Neuronal stem cell (in vitro differentiated cells): ENCODE results near the gene RGS14.

Source experiments
- DNase-seq: peaks from one replicate; pipeline ENCODE4 v3.0.0-alpha.2; 2013; ENCODE audit warnings: low spot score
- H2AFZ ChIP-seq: one replicate; pipeline ENCODE4 v1.6.1; 2013; ENCODE audit warnings: mild to moderate bottlenecking, low read length, inconsistent platforms
- H2AK5ac ChIP-seq: 2 replicates; pipeline ENCODE4 v1.6.1; 2013; ENCODE audit warnings: low read depth, mild to moderate bottlenecking, inconsistent platforms, low read length, moderate library complexity, mixed read lengths
- H2BK120ac ChIP-seq: 2 replicates; pipeline ENCODE4 v1.6.1; 2013; ENCODE audit warnings: low read depth, mild to moderate bottlenecking, inconsistent platforms, low read length, moderate library complexity, mixed read lengths
- H2BK12ac ChIP-seq: one replicate; pipeline ENCODE4 v1.6.1; 2013; ENCODE audit warnings: low read length, inconsistent platforms
- H2BK15ac ChIP-seq: 2 replicates; pipeline ENCODE4 v1.6.1; 2013; ENCODE audit warnings: mild to moderate bottlenecking, low read length, inconsistent platforms, mixed read lengths
- H2BK5ac ChIP-seq: one replicate; pipeline ENCODE4 v1.6.1; 2013; ENCODE audit warnings: inconsistent platforms, mild to moderate bottlenecking, low read length, moderate library complexity
- H3K14ac ChIP-seq: one replicate; pipeline ENCODE4 v1.6.1; 2013; ENCODE audit warnings: low read length, inconsistent platforms
- H3K18ac ChIP-seq: 2 replicates; pipeline ENCODE4 v1.6.1; 2013; ENCODE audit warnings: low read length, inconsistent platforms
- H3K23ac ChIP-seq: 2 replicates; pipeline ENCODE4 v1.6.1; 2013; ENCODE audit warnings: low read depth, mild to moderate bottlenecking, mixed read lengths, low read length, inconsistent platforms; ENCODE audit not compliant: poor library complexity
- H3K27ac ChIP-seq: replicated peaks from 3 replicates; pipeline ENCODE4 v1.5.1; 2013; ENCODE audit warnings: low read length, inconsistent platforms
- H3K27me3 ChIP-seq, 3 experiments: 2 replicates each; pipeline ENCODE4 v1.6.1; 2013; ENCODE audit warnings: low read length in 3 of 3, mild to moderate bottlenecking in 2 of 3, inconsistent platforms in 1 of 3, low read depth in 1 of 3, mixed read lengths in 1 of 3, moderate library complexity in 1 of 3; ENCODE audit not compliant: control insufficient read depth in 3 of 3, insufficient read depth in 3 of 3
- H3K36me3 ChIP-seq, 2 donors: replicated peaks in 1 of 2; 2 replicates each; pipeline ENCODE4 v1.6.1; 2013; ENCODE audit warnings: low read length in 2 of 2; ENCODE audit not compliant: control insufficient read depth in 2 of 2, insufficient read depth in 2 of 2
- H3K4ac ChIP-seq: 2 replicates; pipeline ENCODE4 v1.6.1; 2013; ENCODE audit warnings: inconsistent platforms, mild to moderate bottlenecking, low read length, moderate library complexity
- H3K4me1 ChIP-seq, 2 donors: 1 replicate in 1 of 2; 2 replicates in 1 of 2; pipeline ENCODE4 v1.6.1; 2013; ENCODE audit warnings: low read length in 2 of 2, low read depth in 1 of 2; ENCODE audit not compliant: control insufficient read depth in 2 of 2, insufficient read depth in 1 of 2
- H3K4me2 ChIP-seq: one replicate; pipeline ENCODE4 v1.6.1; 2013; ENCODE audit warnings: mild to moderate bottlenecking, low read length, inconsistent platforms; ENCODE audit not compliant: insufficient read depth, poor library complexity, severe bottlenecking
- H3K4me3 ChIP-seq, 2 donors: 2 replicates each; pipeline ENCODE4 v1.5.1; 2013; ENCODE audit warnings: low read length in 2 of 2, mild to moderate bottlenecking in 2 of 2, inconsistent platforms in 1 of 2, moderate library complexity in 1 of 2
- H3K79me1 ChIP-seq: one replicate; pipeline ENCODE4 v1.6.1; 2013; ENCODE audit warnings: low read depth, mild to moderate bottlenecking, inconsistent platforms, low read length, moderate library complexity
- H3K9ac ChIP-seq: one replicate; pipeline ENCODE4 v1.6.1; 2013; ENCODE audit warnings: mild to moderate bottlenecking, low read depth, low read length, inconsistent platforms; ENCODE audit not compliant: poor library complexity
- H3K9me3 ChIP-seq, 2 donors: replicated peaks in 1 of 2; 2 replicates each; pipeline versions ENCODE3 to v1.6.1; 2013; ENCODE audit warnings: low read length in 2 of 2, mild to moderate bottlenecking in 2 of 2, inconsistent platforms in 1 of 2, low read depth in 1 of 2, mixed read lengths in 1 of 2, moderate library complexity in 1 of 2; ENCODE audit not compliant: control insufficient read depth in 2 of 2, insufficient read depth in 1 of 2
- H4K8ac ChIP-seq: one replicate; pipeline ENCODE4 v1.6.1; 2013; ENCODE audit warnings: low read depth, mild to moderate bottlenecking, inconsistent platforms, low read length, moderate library complexity
- H4K91ac ChIP-seq: one replicate; pipeline ENCODE4 v1.6.1; 2013; ENCODE audit warnings: low read length, low read depth, mild to moderate bottlenecking, inconsistent platforms; ENCODE audit not compliant: poor library complexity
- WGBS, 2 donors: extraction: QIAGEN DNeasy Blood & Tissue Kit; methylation state at CpG; one replicate each; pipeline ENCODE4 v1.1.7; 2013; ENCODE audit warnings: missing lambda C conversion rate in 2 of 2, mixed read lengths in 1 of 2; ENCODE audit not compliant: insufficient read length in 2 of 2, insufficient replicate concordance in 1 of 2; ENCODE audit errors: extremely low coverage in 2 of 2; 5-methylcytosine and 5-hydroxymethylcytosine counted together

Gene RGS14

GRCh38 chr5:177320879-177321278 is 36.8 kb upstream of the RGS14 start:
- Histone ChIP-seq H3K4me2 (no peak overlapping the region), H3K79me1 (no peaks in the 10 kb centered on the region), H2BK5ac (no peak overlapping the region), H3K18ac (no peak overlapping the region), H2BK15ac (no peak overlapping the region), H2AFZ (no peak overlapping the region), H3K27ac (no peak overlapping the region), H3K23ac (no peak overlapping the region), H3K14ac (no peak overlapping the region), H3K27me3 (no peaks in the 10 kb centered on the region), H2AK5ac (no peak overlapping the region), H3K9me3 (peaks cover 0 to 9% of the 10 kb centered on the region in 2 donors), H2BK12ac (no peak overlapping the region), H3K36me3 (peaks cover 0 to 2% of the 10 kb centered on the region in 2 donors), H4K8ac (no peak overlapping the region), H2BK120ac (no peak overlapping the region), H4K91ac (no peak overlapping the region), H3K4ac (no peak overlapping the region), H3K4me3 (no peak overlapping the region), H3K9ac (no peak overlapping the region), H3K4me1 (peaks cover 0 to 2% of the 10 kb centered on the region in 2 donors)
- no peak for DNase-seq
- no CpG with 5 or more reads among the region's 7 CpGs for WGBS, 2 donors

GRCh38 chr5:177325868-177326381 is 31.8 kb upstream of the RGS14 start:
- Histone ChIP-seq H3K18ac (no peak overlapping the region), H3K36me3 (peaks cover 2 to 16% of the 10 kb centered on the region in 2 donors), H2BK15ac (no peak overlapping the region), H2AFZ (no peak overlapping the region), H3K4me1 (peaks cover 0 to 7% of the 10 kb centered on the region in 2 donors), H3K27me3 (no peaks in the 10 kb centered on the region), H2BK120ac (no peak overlapping the region), H4K8ac (no peak overlapping the region), H3K9me3 (no peaks in the 10 kb centered on the region), H3K27ac (no peak overlapping the region), H3K23ac (no peak overlapping the region), H2BK12ac (no peak overlapping the region), H2AK5ac (no peak overlapping the region), H3K4me2 (no peak overlapping the region), H2BK5ac (no peak overlapping the region), H3K14ac (no peak overlapping the region), H3K9ac (no peak overlapping the region), H3K79me1 (no peaks in the 10 kb centered on the region), H4K91ac (no peak overlapping the region), H3K4me3 (no peak overlapping the region), H3K4ac (no peak overlapping the region)
- WGBS, 2 donors = no CpG with 5 or more reads among the region's 1 CpG
- DNase-seq = no peak

- no peak overlapping the region for H2BK12ac ChIP-seq
- peaks cover 0 to 7% of the 10 kb centered on the region in 2 donors for H3K4me1 ChIP-seq
- no peak for DNase-seq
- peak overlapping the region; percentile 17 for H3K23ac ChIP-seq
- H3K9me3 ChIP-seq = no peaks in the 10 kb centered on the region
- no peak overlapping the region for H2AFZ ChIP-seq
- peaks cover 2 to 34% of the 10 kb centered on the region in 2 donors for H3K36me3 ChIP-seq
- H2AK5ac ChIP-seq = peak overlapping the region; percentile 14
- peak overlapping the region; percentile 50 for H4K8ac ChIP-seq
- H3K14ac ChIP-seq = no peak overlapping the region
- no peak overlapping the region for H2BK5ac ChIP-seq
- no peak overlapping the region for H3K4me2 ChIP-seq
- H3K79me1 ChIP-seq = no peaks in the 10 kb centered on the region
- no peak overlapping the region for H3K18ac ChIP-seq
- H2BK120ac ChIP-seq = peak overlapping the region; percentile 17
- no peaks in the 10 kb centered on the region for H3K27me3 ChIP-seq
- H4K91ac ChIP-seq = no peak overlapping the region
- no peak overlapping the region for H3K27ac ChIP-seq
- H3K9ac ChIP-seq = no peak overlapping the region
- H2BK15ac ChIP-seq = peak overlapping the region; percentile 64
- peak overlapping the region; percentile 53 for H3K4ac ChIP-seq
- no CpG with 5 or more reads among the region's 28 CpGs for WGBS, 2 donors
- no peak overlapping the region for H3K4me3 ChIP-seq
Measured at GRCh38 chr5:177327539-177328522, 29.9 kb upstream of the RGS14 start.

GRCh38 chr5:177328545-177329231 is 29.0 kb upstream of the RGS14 start:
- no peak overlapping the region for H3K14ac ChIP-seq
- H4K8ac ChIP-seq = peak overlapping the region; percentile 50
- H3K4me1 ChIP-seq = peaks cover 0 to 7% of the 10 kb centered on the region in 2 donors
- no peak overlapping the region for H3K4ac ChIP-seq
- H2AFZ ChIP-seq = no peak overlapping the region
- no peak overlapping the region for H2AK5ac ChIP-seq
- no peak for DNase-seq
- no peak overlapping the region for H3K4me3 ChIP-seq
- H3K23ac ChIP-seq = no peak overlapping the region
- H3K27ac ChIP-seq = no peak overlapping the region
- no peak overlapping the region for H4K91ac ChIP-seq
- H3K4me2 ChIP-seq = no peak overlapping the region
- H3K9me3 ChIP-seq = no peaks in the 10 kb centered on the region
- H3K27me3 ChIP-seq = no peaks in the 10 kb centered on the region
- H2BK12ac ChIP-seq = no peak overlapping the region
- peaks cover 10 to 42% of the 10 kb centered on the region in 2 donors for H3K36me3 ChIP-seq
- H3K18ac ChIP-seq = no peak overlapping the region
- no peak overlapping the region for H2BK120ac ChIP-seq
- no peaks in the 10 kb centered on the region for H3K79me1 ChIP-seq
- H2BK15ac ChIP-seq = no peak overlapping the region
- no peak overlapping the region for H3K9ac ChIP-seq
- H2BK5ac ChIP-seq = no peak overlapping the region
- WGBS, 2 donors = no CpG with 5 or more reads among the region's 19 CpGs
